PC-9 (cell line): Measurements from ENCODE around the gene KCTD20.

Experiments used
- CTCF ChIP-seq: fragments of 200-600 bp; sonication (generic); conservative IDR thresholded peaks from 2 replicates; pipeline ENCODE4 v1.6.1; 2017; ENCODE audit warnings: mixed run types, antibody characterized with exemption, mild to moderate bottlenecking, moderate library complexity
- EZH2 ChIP-seq: fragments of 200-600 bp; sonication (generic); IDR thresholded peaks from 2 replicates; pipeline ENCODE4 v1.8.0; 2017; ENCODE audit warnings: antibody characterized with exemption, low read depth

- TF ChIP-seq CTCF (peak; percentile 65), EZH2 (no peak)
These were observed 19.5 kb upstream of the KCTD20 start for GRCh38 chr6:36423101-36423824.
